Brain microvascular endothelial cell (primary cell): ENCODE data around the gene LYRM7.
A peak's percentile ranks its signal among the peaks of the same experiment; 100 is the strongest.

Experiments used
- DNase-seq: peaks from one replicate; pipeline ENCODE4 v3.0.0-alpha.2; 2020
- H3K27ac ChIP-seq: fragments of 250-450 bp; sonication (Bioruptor Pico); 2 replicates; pipeline ENCODE4 v1.5.1; 2020; ENCODE audit warnings: mild to moderate bottlenecking, moderate library complexity
- H3K27me3 ChIP-seq: fragments of 250-450 bp; sonication (Bioruptor Pico); replicated peaks from 2 replicates; pipeline ENCODE4 v1.5.1; 2020; ENCODE audit warnings: mild to moderate bottlenecking
- H3K36me3 ChIP-seq: fragments of 250-450 bp; sonication (Bioruptor Pico); replicated peaks from 2 replicates; pipeline ENCODE4 v1.5.1; 2020; ENCODE audit warnings: mild to moderate bottlenecking
- H3K4me3 ChIP-seq: 2 replicates; pipeline ENCODE4 v1.5.1; 2011; ENCODE audit warnings: low read depth, mild to moderate bottlenecking, control low read depth, low read length, moderate library complexity
- in situ Hi-C: cut with HindIII; loops from 2 replicates; pipeline ENCODE4 v1.10.0; 2017; ENCODE audit warnings: low sequenced_read_pairs, low pct_ligation_motif_present
- TF ChIP-seq, protein P1 (sequence below): IDR thresholded peaks from 2 replicates; pipeline ENCODE4 v1.5.1; 2011; ENCODE audit warnings: low read depth, mild to moderate bottlenecking, moderate library complexity, low read length, control low read depth, inconsistent platforms; ENCODE audit errors: missing control alignments

The LYRM7 gene

DNA sequence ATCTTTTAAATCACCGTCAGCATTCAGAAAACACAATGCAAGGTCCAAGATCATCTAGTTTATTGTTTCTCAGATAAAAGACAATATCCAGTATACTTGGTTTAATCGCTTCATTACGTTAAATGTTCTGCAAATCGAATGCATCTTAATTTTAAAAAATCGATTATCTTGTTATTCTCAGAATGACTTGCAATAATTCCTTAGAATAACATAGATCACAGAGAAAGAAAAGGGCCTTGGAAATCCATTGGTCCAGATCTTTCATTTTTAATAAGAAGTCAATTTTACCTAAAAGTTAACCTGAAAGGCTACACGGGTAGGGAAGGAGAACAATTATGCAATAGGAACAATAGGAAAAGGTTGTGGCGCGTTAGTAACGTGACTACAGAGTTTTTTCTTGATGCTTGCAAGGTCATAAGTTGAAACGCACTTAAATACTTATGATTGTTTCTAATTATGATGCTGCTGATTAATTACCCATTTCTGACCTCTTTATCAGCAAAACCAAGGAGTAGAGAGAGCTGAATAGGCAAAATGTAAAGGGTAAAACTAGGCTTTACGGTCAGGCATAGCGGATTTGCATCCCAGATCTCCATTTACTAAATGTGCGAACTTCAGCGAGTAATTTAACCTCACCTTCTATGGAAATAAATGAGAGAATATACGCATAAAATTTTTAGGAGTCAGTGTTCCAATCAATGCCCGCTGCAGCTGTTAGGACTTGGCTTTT, 769 bp upstream of the LYRM7 start:
- DNase-seq = no peak
- H3K27me3 ChIP-seq = no peaks in the 10 kb centered on the region
- no peaks in the 10 kb centered on the region for H3K36me3 ChIP-seq
- in situ Hi-C loops = no loop called here
- peak overlapping the region; percentile 35 for H3K27ac ChIP-seq
- H3K4me3 ChIP-seq = peak overlapping the region; percentile 75
- TF ChIP-seq, protein P1, sequence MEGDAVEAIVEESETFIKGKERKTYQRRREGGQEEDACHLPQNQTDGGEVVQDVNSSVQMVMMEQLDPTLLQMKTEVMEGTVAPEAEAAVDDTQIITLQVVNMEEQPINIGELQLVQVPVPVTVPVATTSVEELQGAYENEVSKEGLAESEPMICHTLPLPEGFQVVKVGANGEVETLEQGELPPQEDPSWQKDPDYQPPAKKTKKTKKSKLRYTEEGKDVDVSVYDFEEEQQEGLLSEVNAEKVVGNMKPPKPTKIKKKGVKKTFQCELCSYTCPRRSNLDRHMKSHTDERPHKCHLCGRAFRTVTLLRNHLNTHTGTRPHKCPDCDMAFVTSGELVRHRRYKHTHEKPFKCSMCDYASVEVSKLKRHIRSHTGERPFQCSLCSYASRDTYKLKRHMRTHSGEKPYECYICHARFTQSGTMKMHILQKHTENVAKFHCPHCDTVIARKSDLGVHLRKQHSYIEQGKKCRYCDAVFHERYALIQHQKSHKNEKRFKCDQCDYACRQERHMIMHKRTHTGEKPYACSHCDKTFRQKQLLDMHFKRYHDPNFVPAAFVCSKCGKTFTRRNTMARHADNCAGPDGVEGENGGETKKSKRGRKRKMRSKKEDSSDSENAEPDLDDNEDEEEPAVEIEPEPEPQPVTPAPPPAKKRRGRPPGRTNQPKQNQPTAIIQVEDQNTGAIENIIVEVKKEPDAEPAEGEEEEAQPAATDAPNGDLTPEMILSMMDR = no peak

DNA sequence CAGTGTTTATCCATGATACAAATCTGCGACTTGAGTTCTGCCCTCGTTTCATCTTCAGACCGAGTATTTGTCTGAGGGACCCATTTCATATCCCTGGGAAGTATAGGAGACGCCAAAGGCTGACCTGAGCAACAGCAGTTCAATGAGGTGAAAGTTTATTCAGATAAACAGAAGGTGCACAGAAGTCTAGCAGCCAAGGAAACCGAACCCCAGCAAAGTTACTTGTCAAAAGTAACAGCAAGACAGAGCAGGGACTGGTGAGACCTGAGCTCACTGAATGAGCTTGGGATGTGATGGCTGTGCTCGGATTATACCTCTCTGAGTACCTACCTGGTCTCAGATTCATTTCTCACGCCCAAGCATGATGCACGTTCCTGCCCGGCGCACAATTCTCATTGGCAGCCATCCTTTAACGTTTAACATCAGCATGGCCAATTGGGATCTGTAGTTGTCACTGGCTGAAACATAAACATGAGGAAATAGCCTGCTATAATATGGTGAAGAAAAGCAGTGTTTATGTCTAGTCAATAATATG, 599 bp downstream of the LYRM7 start:
- DNase-seq = no peak
- Histone ChIP-seq H3K4me3 (peak overlapping the region; percentile 75), H3K27me3 (no peaks in the 10 kb centered on the region), H3K36me3 (no peaks in the 10 kb centered on the region), H3K27ac (no peak overlapping the region)
- TF ChIP-seq, protein P1 = no peak
- in situ Hi-C loops = no loop called here

DNA sequence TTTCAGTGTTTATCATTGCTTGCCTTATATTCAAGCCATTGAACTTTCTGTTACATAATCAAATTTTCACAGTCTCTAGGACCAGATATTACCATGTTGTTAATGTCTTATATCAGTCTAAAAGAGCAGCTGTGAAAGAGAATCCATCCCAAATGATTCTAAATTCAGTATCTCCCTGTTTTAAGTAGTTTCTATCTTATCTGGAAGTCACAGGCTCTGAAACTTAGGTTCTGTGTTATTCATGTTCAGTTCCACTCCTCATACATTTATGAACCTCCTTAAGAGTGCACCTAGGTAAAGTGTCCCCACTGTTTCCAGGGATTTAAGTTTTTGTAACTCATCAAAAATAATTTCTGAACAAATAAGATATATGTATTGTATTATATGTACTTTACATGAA, 9.7 kb downstream of the LYRM7 start:
- TF ChIP-seq, protein P1 = no peak
- in situ Hi-C loops = no loop called here
- no peak overlapping the region for H3K27ac ChIP-seq
- H3K4me3 ChIP-seq = no peak overlapping the region
- H3K27me3 ChIP-seq = no peaks in the 10 kb centered on the region
- no peaks in the 10 kb centered on the region for H3K36me3 ChIP-seq
- DNase-seq = no peak

DNA sequence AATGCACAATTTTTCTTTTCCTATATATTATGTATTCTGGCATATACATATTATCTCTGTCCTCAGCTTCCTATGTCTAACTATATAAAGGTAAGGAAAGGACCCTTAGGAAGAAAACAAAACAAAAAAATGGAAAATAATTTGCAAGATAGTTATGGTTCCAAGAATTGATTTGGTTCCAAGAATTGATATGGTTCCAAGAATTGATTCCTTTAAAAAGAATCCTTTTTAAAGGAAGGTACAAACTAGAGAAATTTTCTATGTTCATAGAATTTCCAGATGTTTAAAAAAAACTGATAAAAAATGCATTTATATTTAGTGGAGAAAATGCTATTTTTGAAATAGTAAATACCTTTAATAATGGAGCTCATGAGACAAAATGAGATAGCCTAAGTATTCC, 12.1 kb downstream of the LYRM7 start:
- Histone ChIP-seq H3K36me3 (no peaks in the 10 kb centered on the region), H3K4me3 (no peak overlapping the region), H3K27ac (no peak overlapping the region), H3K27me3 (no peaks in the 10 kb centered on the region)
- TF ChIP-seq, protein P1 = no peak
- in situ Hi-C loops = no loop called here
- no peak for DNase-seq

DNA sequence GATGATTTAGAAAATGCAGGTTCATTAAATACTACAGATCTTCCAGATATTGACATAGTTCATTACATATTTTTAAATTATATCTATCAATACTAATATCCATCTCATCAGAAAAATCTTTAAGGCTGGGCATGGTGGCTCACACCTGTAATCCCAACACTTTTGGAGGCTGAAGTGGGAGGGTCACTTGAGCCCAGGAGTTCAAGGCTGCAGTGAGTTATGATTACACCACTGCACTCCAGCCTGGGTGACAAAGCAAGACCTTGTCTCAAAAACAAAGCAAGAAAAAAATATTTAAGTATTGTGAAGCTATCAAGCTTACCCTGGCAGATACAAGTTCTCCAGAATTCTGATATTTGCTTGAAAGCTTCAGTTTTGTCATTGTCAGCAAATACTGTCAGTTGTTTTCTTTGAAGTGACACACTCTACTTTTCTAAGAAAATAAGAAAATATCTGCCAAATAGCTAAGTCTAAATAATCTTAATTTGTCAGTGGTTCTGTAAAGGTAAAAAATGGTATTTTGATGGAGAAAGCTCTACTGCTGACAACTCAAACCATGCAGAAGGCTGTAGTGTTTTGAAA, 14.9 kb downstream of the LYRM7 start:
- no peak overlapping the region for H3K27ac ChIP-seq
- DNase-seq = no peak
- TF ChIP-seq, protein P1 = no peak
- no peak overlapping the region for H3K4me3 ChIP-seq
- H3K27me3 ChIP-seq = no peaks in the 10 kb centered on the region
- H3K36me3 ChIP-seq = no peaks in the 10 kb centered on the region
- in situ Hi-C loops = no loop called here
